ENCODE data around the gene CDKN2B-AS1. TPM values are rescaled to one million over a fixed set of nuclear protein-coding genes. Genes with fewer than 3 reads are reported as not detected.

Gene CDKN2B-AS1
- total RNA-seq, 1 donor, result 9.5 TPM

GRCh38 chr9:22036866-22037626 lies 42.5 kb downstream of the CDKN2B-AS1 start:
- no peak for TF ChIP-seq CTCF (IDR thresholded peaks at IDR 0.05; ENCODE audit: insufficient read depth, low read depth, low read length)
- peak; percentile 38 for DNase-seq (ENCODE audit: low read depth)
- no peak overlapping the region for H3K4me3 ChIP-seq (ENCODE audit: low read depth, low read length)

GRCh38 chr9:22037954-22038690 lies 43.5 kb downstream of the CDKN2B-AS1 start:
- no peak overlapping the region for H3K4me3 ChIP-seq (ENCODE audit: low read depth, low read length)
- peak; percentile 86 for DNase-seq (ENCODE audit: low read depth)
- peak; percentile 48 for TF ChIP-seq CTCF (IDR thresholded peaks at IDR 0.05; ENCODE audit: insufficient read depth, low read depth, low read length)

GRCh38 chr9:22039258-22039657 lies 44.7 kb downstream of the CDKN2B-AS1 start:
- H3K4me3 ChIP-seq (ENCODE audit: low read depth, low read length), result no peak overlapping the region
- DNase-seq (ENCODE audit: low read depth), result peak; percentile 73
- no peak for TF ChIP-seq CTCF (IDR thresholded peaks at IDR 0.05; ENCODE audit: insufficient read depth, low read depth, low read length)

- DNase-seq (ENCODE audit: low read depth), result peak; percentile 65
- no peak for TF ChIP-seq CTCF (IDR thresholded peaks at IDR 0.05; ENCODE audit: insufficient read depth, low read depth, low read length)
- H3K4me3 ChIP-seq (ENCODE audit: low read depth, low read length), result no peak overlapping the region
Observed at GRCh38 chr9:22040760-22041159, 46.2 kb downstream of the CDKN2B-AS1 start.

GRCh38 chr9:22041344-22041743 lies 46.8 kb downstream of the CDKN2B-AS1 start:
- no peak for TF ChIP-seq CTCF (IDR thresholded peaks at IDR 0.05; ENCODE audit: insufficient read depth, low read depth, low read length)
- DNase-seq (ENCODE audit: low read depth), result no peak
- H3K4me3 ChIP-seq (ENCODE audit: low read depth, low read length), result no peak overlapping the region

GRCh38 chr9:22041775-22042174 lies 47.2 kb downstream of the CDKN2B-AS1 start:
- DNase-seq (ENCODE audit: low read depth), result peak; percentile 58
- no peak overlapping the region for H3K4me3 ChIP-seq (ENCODE audit: low read depth, low read length)
- no peak for TF ChIP-seq CTCF (IDR thresholded peaks at IDR 0.05; ENCODE audit: insufficient read depth, low read depth, low read length)
